HPDE6-E6E7 (cell line): ENCODE measurements around the gene USP24.

Source experiments
- DNase-seq: peaks from one replicate; pipeline ENCODE4 v3.0.0; 2011; ENCODE audit warnings: missing footprints; ENCODE audit errors: extremely low spot score

The USP24 gene

GRCh38 chr1:55067914-55068313 lies 147.2 kb downstream of the USP24 start:
- no peak for DNase-seq

- DNase-seq: no peak
Observed at GRCh38 chr1:55067022-55067778, 148.0 kb downstream of the USP24 start.

GRCh38 chr1:55065648-55066047 lies 149.5 kb downstream of the USP24 start:
- no peak for DNase-seq

DNA sequence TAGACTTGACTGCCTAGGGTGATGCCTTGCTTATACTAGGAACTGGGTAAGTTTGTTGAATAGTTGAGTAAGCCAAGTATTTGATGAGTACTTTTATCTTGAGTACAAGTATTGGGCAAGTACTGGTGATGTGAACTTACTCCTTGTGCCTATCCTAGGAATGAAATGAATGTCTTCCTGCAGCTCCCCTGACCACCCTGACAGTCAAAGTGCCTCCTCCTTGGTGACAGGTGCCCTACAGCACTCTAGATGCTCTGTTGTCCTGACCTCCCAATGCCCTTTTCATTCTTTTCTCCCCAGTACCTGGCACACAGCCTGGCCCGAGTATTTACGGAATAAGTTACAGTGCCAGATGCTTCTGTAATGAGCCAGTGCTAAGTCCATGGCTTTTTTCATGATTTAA lies 150.3 kb downstream of the USP24 start:
- DNase-seq: no peak

GRCh38 chr1:55064071-55064581 lies 151.0 kb downstream of the USP24 start:
- no peak for DNase-seq

DNA sequence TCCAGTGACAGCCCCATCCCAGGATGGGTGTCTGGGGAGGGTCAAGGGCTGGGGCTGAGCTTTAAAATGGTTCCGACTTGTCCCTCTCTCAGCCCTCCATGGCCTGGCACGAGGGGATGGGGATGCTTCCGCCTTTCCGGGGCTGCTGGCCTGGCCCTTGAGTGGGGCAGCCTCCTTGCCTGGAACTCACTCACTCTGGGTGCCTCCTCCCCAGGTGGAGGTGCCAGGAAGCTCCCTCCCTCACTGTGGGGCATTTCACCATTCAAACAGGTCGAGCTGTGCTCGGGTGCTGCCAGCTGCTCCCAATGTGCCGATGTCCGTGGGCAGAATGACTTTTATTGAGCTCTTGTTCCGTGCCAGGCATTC lies 151.6 kb downstream of the USP24 start:
- DNase-seq: no peak

DNA sequence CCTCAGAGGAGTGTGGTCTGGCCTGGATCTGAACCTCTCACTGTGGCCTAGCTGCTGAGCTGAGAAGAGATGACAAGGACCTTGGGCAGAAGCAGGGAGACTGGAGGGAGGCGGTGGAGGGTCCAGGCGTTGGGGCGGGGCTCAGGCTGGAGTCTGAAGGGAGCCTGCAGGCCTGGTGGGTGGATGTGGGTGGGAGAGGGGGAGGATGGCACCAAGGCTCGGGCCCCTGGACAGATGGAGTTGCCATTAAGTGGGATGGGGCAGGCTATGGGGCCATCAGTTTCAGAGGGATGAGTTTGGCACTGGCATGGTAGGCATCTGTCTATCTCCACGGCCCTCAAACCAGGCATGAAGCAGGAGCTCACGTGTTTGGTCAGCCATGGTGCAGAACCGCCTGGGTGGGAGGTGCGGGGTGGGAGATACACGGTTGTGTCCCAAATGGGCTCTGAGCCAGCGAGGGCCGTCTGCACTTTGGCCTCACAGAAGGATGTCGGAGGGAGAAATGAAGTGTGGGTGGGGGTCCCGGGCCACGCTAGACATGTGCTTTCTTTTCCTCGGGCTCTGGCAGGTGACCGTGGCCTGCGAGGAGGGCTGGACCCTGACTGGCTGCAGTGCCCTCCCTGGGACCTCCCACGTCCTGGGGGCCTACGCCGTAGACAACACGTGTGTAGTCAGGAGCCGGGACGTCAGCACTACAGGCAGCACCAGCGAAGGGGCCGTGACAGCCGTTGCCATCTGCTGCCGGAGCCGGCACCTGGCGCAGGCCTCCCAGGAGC lies 152.2 kb downstream of the USP24 start:
- DNase-seq: no peak

GRCh38 chr1:55061706-55062321 lies 153.3 kb downstream of the USP24 start:
- no peak for DNase-seq

DNA sequence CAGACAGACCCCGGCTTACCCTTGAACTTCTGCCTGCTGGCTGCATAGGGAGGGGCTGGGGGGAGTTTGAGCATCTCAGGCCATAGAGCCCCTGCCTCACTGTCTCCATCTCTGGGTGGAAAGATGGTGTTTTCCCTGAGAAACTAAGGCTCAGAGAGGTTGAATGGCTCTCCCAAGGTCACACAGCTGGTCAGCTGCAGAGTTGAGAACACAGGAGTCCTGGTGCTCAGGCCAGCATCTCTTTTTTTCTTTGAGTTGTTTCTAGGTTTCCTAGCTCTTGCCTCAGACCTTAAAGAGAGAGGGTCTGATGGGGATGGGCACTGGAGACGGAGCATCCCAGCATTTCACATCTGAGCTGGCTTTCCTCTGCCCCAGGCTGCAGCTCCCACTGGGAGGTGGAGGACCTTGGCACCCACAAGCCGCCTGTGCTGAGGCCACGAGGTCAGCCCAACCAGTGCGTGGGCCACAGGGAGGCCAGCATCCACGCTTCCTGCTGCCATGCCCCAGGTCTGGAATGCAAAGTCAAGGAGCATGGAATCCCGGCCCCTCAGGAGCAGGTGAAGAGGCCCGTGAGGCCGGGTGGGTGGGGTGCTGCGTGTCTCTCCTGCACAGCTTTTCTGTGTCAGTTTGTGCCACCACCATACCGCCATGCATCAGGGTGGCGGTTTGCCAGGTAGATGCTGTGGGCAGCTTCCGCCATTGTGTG lies 154.0 kb downstream of the USP24 start:
- no peak for DNase-seq

- no peak for DNase-seq
Observed at GRCh38 chr1:55060133-55060999, 154.8 kb downstream of the USP24 start.

DNA sequence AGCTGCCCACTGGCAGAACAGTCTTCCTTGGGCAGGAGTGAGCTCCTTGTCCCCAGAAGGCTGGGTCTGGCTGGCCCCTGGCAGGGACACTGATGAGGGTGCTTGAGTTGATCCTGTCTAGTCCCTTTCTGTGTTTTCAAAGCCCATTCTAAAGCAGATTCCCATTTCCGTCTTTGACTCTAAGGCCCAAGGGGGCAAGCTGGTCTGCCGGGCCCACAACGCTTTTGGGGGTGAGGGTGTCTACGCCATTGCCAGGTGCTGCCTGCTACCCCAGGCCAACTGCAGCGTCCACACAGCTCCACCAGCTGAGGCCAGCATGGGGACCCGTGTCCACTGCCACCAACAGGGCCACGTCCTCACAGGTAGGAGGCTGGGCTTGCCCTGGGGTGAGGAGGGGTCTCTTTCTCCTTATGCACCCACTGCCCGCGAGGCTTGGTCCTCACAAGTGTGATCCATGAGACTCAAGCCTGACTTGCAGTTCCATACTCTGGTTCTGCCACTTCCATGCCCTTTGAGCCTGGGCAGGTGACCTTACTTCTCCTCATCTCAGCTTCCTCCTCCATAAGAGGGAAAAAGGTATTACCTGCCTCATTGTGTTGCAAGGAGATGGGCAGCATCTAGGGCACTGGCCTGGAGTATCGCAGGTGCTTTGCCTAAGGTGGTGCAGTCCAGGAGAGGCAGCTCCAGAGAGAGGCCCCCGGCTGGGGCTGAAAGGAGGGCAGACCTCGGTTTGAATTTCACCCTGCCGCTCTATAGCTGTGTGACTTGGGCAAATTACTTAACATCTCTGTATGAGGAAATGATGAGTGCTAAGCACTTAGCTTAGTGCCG lies 155.6 kb downstream of the USP24 start:
- no peak for DNase-seq

- DNase-seq: no peak
Observed at GRCh38 chr1:55057956-55058298, 157.2 kb downstream of the USP24 start.

- DNase-seq: no peak
Observed at GRCh38 chr1:55057270-55057955, 157.8 kb downstream of the USP24 start.

DNA sequence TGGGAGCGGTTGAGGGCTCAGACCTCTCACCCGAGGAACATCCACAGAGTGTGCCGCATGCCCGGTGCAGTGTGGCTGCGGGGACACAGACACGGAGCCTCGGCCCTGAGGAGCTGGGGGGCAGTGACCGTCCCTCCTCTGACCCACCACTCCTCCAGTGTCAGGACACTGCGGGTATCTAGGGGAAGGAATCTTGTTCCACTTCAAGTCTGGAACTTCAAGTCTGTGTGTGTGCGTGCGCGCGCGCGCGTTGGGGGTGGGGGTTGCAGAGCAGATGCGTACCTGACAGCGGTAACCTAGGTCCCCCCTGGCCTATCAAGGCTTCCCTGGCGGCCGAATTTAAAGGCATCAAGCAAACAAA lies 158.6 kb downstream of the USP24 start:
- no peak for DNase-seq

- no peak for DNase-seq
Observed at GRCh38 chr1:55055951-55056631, 159.1 kb downstream of the USP24 start.

GRCh38 chr1:55055084-55055882 lies 159.9 kb downstream of the USP24 start:
- DNase-seq: no peak

DNA sequence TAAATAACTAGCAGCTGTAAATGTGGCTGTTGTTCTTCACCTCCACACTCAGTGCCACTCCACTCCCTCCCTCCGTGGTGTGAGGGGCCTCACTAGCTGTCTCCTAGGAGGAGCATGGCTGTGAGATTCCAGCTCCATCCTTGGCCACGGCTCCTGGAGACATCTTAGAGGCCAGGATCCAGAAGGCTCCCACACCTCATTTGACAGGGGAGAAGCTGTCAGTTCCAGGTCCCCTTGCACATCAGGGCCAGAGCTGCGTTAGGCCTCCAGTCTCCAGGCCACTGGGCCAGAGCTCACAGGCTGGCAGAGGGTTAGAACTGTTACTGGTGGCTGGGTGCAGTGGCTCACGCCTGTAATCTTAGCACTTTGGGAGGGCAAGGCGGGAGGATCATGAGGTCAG lies 160.8 kb downstream of the USP24 start:
- no peak for DNase-seq

DNA sequence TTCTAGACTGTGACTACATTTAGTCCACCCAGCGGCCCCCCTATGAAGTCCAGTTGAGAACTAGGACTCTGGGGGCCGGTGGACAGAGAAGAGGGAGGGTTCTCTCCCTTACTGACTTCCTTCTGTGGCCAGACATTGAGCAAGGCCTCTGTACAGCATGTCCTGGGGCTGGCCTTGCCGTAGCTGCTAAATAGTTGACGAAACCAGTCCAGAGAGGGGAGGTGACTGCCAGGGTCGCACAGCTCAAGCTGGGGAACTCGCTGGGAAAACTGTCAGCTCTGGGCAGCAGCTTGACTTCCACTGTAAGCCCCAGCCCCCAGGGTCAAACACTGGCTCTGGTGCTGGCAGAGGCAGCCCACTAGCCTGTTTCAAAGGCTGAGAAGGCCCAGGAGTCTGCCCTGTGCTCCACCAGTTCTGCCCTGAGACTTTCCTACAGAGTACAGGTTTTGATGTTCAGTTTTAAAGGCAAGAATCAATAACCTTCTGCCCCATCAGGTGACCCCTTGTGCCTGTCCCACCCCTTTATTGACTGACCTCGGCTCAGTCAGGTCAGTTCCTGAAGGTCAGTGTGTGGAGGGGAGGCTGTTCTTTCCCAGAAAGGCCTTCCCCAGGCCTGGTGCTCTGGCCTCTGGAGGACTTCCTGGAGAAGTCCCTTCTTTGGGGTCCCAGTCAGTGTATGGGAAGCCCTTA lies 161.8 kb downstream of the USP24 start:
- no peak for DNase-seq
